Stimulated activated CD8-positive, alpha-beta memory T cell treated with anti-CD3 and anti-CD28 coated beads, Interleukin-15, amount 100 ng/mL, for 1 hour (primary cell): ENCODE results near the gene DARS1.
A peak's percentile ranks its signal among the peaks of the same experiment; 100 is the strongest.

Source experiments
- DNase-seq: peaks from one replicate; pipeline ENCODE4 v3.0.0-alpha.2; 2020; ENCODE audit warnings: low read depth

The DARS1 gene

GRCh38 chr2:135876066-135876711 lies 109.2 kb downstream of the DARS1 start, which contains the start of gene MCM6:
TSS of gene MCM6 (minus strand) at chr2:135876443. CDS start at chr2:135876365, 78 bp downstream.
- DNase-seq: peak; percentile 93

DNA sequence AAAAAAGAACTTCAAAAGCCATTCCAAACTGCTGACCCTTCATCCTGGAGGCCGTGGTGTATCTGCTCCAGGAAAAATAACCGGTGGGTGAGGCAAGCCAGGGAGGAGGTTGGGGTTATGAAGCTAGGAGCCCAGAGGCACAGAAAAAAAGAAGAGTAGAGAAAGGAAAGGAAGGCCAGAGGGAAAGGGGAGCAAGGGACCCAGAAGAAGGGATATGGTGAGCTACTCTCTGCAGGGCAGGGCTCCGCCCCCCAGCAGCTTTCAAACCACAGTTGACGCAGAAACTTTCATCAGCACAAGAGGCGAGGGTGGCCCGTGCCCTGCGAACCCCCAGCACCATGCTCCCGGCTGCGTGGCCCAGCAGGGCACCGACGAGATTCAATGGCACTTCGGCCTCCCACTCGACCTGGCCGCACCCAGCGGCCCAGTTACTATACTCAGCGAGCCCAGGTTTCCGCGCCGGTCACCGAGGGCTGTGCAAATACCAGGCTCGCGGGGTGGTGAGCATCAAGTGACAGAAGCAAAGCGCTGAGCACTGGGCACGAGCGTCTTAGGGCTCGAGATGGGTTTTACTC lies 109.8 kb downstream of the DARS1 start:
- peak; percentile 30 for DNase-seq

- no peak for DNase-seq
These were observed 110.6 kb downstream of the DARS1 start for GRCh38 chr2:135874777-135875365.

DNA sequence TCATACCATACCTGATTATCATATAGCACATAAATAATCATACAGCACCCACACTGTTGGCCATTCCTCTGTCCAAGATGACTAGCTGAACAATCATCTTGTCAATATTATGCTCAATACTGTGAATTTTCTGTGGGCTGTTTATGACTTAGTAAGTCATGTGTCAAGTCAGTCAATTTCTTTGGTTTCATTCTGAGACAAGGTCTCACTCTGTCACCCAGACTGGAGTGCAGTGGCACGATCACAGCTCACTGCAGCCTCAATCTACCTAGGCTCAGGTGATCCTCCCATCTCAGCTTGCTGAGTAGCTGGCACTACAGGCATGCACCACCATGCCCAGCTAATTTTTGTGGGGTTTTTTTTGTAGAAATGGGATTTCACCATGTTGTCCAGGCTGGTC lies 114.9 kb downstream of the DARS1 start:
- no peak for DNase-seq

DNA sequence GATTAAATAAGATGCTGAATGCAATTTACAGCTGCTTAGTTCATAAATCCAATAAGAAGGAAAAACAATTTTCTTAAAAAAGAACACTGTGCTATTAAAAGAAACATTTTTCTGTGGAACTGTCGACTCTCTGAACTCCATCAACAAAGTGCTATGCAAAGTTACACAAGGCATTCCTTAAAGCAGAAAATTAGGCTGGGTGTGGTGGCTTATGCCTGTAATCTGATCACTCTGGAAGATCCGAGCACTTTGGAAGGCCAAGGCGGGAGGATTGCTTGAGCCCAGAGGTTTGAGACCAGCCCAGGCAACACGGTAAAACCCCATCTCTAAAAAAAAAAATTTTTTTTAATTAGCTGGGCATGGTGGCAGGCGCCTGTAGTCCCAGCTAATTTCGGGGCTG lies 122.2 kb downstream of the DARS1 start:
- no peak for DNase-seq

- no peak for DNase-seq
These were observed 122.7 kb downstream of the DARS1 start for GRCh38 chr2:135862718-135863117.
